KBM-7 (cell line): ENCODE results near the gene IQCE.
"Not testable (repeated sequence)": the region's sequence is repeated elsewhere in the genome, so short reads cannot be mapped to it uniquely, and the experiment has no call there.

Experiments
- DNase-seq: peaks from one replicate; pipeline ENCODE4 v3.0.0-alpha.2; 2015
- in situ Hi-C: fragments of 300-500 bp; cut with MboI; formaldehyde crosslinking; loops from 2 replicates; pipeline ENCODE4 v1.14.3; 2020; ENCODE audit warnings: low sequenced_read_pairs, low pct_unique_long_range_greater_than_20kb, mixed read lengths

Gene IQCE

DNA sequence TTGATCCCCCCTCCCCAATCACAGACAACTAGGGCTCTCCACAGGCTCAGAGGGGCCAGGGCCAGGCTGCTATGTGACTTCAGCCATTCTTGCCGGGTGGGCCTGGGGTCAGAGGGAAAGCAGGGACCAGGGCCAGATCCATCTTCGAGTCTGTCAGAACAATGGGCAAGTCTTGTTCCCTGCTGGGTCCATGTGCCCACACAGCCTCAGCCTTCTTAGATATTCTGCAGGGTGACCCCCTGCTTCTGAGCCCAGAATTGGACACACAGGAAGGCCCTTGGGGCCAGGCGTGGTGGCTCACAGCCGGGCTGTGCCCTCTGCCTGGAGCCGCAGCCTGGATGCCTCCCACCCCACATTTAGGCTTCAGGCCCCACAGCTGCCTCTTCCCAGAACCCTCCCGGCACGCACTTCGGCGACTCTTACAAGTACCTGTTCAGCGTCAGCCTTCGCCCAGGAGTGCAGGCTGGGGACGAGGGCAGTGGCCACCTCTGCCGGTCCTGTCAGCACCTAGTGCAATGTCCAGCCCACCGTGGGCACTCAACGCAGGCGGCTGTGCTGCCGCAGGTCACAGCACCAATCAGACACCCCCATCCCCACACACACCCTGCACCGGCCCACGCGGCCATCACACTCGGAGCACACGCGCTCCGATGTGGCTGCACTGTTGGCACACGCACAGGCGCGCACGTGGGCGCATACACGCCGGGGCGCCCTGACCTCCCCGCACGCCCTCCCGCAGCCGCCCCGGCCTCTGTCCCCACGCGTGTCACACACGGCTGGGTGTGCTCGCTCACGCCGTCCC is 27.6 kb upstream of the IQCE start:
- in situ Hi-C loops, DNase-seq: not testable (repeated sequence)

DNA sequence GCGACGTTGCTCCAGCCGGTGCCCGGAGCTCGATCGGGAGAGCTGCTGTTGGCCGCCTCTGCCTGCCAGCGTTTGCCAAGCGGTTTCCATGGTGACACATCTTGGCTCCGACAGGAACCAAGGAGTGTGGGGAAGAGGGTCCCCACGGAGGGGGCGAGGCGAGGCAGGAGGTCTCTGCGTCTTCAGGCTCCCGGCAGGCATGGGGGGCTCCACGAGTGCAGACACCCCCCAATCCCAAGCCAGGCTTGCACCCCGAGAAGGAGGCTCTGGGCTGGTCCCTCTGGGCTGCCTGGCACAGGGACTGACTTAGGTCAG is 27.0 kb upstream of the IQCE start:
- DNase-seq, in situ Hi-C loops: not testable (repeated sequence)

DNA sequence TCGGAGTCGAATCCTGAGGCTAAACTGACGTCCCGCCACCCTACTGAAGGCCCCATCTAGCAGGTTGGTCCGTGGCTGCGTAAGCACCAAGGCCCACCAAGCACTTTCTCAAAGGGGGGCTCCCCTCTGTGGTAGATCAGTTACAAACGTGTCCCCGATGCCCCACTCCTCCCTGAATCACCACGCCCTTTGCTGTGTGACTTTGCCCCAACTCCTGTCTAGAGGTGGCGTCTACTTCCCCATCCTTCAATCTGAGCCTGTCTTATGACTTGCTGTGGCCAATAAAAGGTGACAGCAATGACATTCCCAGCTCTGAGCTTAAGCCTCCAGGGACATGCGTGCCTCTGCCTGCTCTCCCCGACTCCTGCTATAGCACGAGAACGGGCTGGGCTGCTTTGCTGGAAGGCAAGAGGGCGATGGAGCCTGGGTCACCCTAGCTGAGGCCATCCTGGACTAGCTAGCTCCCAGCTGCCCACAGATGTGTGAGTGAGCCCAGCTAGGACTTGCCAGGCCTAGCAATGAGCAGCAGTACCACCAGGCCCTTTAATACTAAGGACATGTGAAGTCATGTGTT is 26.5 kb upstream of the IQCE start:
- in situ Hi-C loops, DNase-seq: not testable (repeated sequence)

DNA sequence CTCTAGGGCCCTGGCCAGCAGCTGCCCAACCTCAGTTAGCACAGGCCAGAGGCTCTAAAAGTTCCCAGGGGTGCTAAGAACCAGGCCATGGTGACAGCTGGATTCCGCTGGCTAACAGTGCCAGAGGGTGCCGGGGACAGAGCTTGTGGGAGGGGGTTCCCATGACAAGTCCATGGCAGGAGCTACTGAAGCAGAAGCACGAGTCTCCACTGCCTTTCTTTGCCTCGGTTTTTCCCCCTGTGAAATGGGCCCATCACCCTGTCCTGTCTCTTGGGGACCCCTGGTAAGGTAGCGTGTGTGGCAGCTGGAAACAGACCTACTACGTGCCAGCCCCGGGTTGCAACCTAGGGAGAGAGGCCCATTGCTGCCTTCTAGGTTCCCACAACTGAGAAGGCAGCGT is 26.0 kb upstream of the IQCE start:
- DNase-seq, in situ Hi-C loops: not testable (repeated sequence)

DNA sequence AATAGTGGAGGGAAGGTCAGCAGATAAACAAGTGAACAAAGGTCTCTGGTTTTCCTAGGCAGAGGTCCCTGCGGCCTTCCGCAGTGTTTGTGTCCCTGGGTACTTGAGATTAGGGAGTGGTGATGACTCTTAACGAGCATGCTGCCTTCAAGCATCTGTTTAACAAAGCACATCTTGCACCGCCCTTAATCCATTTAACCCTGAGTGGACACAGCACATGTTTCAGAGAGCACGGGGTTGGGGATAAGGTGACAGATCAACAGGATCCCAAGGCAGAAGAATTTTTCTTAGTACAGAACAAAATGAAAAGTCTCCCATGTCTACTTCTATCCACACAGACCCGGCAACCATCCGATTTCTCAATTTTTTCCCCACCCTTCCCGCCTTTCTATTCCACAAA is 25.2 kb upstream of the IQCE start:
- DNase-seq, in situ Hi-C loops: not testable (repeated sequence)

DNA sequence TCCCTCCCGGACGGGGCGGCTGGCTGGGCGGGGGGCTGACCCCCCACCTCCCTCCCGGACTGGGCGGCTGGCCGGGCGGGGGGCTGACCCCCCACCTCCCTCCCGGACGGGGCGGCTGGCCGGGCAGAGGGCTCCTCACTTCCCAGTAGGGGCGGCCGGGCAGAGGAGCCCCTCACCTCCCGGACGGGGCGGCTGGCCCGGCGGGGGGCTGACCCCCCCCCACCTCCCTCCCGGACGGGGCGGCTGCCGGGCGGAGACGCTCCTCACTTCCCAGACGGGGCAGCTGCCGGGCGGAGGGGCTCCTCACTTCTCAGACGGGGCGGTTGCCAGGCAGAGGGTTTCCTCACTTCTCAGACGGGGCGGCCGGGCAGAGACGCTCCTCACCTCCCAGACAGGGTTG is 24.6 kb upstream of the IQCE start:
- in situ Hi-C loops, DNase-seq: not testable (repeated sequence)

DNA sequence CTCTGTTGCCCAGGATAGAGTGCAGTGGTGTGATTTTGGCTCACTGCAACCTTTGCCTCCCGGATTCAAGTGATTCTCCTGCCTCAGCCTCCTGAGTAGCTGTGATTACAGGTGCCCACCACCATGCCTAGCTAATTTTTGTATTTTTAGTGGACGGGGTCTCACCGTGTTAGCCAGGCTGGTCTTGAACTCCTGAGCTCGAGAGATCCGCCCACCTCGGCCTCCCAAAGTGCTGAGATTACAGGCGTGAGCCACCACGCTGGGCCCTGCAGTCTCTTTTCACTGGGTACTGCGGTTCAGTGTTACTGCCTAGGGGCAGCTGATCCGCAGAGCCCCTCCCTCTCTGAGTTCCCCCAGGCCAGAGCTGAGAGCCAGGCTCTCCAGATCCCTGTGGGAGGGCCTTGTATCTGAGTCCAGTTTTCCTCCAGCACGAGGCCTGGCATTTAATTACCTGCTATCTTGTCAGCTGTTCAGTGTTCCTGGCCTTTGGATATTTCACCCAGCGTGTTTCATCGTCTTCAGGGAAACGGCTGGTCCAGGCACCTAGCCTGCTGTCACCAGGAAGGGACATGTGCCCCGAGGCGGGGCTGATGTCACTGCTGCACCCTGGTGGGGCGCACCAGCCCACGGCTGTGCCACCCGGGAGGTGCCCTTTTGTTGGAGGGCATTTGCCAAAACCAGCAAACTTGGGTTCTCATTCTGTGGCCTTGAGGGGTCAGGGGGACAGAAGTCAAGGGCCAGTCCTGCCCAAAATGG is 22.7 kb upstream of the IQCE start:
- in situ Hi-C loops, DNase-seq: not testable (repeated sequence)

DNA sequence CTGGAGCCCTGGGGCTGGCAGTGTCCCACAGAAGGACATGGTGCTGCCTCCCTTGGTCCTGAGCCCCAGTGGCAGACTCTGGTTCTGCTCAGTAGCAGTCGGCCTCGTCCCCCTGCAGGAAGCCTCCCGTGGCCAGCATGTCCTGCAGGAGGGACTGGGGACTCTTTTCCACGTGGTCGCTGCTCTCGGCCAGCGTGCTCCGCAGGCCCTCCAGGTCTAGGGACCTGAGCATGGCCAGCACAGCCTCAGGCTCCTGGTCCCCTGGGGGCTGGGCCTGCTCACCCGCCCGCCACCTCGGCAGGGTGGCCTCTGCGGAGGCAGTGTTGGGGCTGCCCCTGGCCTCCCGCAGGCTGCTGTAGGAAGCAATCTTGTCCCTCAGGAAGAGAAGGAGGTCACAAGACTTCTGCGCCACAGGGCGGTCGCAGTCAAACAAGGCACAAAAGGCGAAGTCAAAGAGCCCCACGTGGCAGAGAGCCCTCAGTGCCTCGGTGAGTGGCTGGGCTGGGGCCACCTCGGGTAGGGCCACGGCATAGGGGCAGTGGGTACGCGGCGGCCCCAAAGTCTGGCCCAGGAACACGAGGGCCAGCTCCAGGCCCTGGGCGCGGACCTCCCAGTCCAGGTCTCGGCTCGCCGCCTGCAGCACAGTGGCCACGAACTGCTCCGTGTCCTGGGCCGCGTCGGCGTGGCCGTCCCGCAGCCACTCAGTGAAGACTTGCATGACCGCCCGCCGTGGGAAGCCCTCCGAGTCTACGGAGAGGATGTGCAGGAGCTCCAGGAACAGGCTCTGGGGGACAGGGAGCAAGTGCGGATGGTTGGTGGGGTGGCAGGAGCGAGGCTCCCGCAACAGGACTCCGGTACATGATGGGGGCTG is 20.6 kb upstream of the IQCE start:
- DNase-seq: no peak
- in situ Hi-C loops: no loop called here

DNA sequence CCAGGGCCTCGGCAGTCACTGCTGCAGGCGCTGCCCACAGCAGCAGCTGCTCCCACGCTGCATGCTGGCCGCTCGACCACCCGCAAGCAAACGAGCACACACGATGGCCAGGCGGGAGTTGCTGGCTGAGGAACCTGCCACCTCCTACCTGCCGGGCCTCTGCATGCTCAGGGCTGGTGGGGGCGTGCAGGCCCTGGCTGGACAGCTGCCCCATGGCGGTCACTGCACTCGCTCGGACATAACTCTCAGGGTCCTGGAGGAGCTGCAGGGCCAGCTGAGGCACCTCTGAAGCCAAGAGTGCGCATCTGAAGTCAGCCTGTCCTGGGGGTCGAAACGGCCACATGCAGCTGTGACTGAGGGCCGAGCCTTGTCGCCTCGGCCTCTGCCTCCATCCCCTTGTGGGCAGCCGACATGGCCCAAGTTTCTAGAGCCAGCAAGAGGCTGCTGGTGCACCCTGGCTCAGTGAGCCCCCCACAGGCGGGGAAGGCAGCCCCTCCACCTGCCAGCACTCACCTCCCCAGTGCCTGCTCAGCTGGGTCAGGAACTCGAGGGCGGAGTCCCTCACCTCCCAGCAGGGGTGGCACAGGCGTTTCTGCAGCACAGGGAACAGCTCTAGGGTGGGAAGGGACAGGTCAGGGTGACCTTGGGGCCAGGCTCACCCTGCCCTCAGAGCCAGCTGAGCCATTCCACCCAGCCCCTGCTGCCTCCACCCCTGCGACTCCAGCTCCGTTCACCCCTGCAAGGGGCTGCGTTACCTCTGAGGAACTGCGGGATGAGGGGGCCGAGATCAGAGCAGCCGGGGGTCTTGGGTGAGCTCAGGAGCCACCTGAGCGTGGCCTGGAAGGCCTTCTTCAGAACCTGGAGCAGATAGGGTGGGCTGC is 19.5 kb upstream of the IQCE start:
- in situ Hi-C loops: no loop called here
- no peak for DNase-seq

DNA sequence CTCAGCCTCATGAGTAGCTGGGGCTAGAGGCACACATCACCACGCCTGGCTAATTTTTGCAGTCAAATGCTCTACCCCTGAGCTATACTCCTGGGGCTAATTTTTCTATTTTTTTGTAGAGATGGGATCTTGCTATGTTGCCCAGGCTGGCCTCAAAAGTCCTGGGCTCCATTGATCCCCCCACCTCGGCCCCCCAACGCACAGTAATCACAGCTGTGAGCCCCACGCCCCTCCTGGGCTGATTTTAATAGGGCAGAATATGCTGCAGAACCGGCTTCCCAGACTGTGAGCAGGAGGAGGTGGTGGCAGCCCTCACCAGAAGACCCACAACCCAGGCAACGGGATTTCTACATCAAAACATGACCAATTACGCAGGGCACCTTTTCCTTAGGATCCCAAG is 18.6 kb upstream of the IQCE start:
- DNase-seq: no peak
- in situ Hi-C loops: no loop called here

DNA sequence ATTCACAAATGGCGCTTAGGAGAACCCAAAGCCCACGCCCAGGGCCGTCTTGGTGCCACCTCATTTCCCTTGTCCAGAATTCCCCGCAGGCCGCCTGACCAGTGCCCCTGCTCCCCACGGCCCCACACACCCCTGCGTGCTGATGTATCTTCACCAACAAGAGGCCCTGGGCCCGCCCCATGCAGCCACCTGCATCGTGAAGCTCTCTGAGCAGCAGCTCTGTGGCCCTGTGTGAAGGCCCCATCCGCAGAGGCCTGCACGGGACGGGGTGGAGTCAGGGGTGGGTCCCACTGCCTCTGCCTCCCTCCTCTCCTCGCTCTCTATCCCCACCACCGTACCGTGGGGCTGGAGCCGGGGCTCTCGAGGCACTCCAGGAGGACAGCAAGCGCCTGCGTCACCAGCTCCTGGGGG is 18.1 kb upstream of the IQCE start:
- no peak for DNase-seq
- in situ Hi-C loops: no loop called here

DNA sequence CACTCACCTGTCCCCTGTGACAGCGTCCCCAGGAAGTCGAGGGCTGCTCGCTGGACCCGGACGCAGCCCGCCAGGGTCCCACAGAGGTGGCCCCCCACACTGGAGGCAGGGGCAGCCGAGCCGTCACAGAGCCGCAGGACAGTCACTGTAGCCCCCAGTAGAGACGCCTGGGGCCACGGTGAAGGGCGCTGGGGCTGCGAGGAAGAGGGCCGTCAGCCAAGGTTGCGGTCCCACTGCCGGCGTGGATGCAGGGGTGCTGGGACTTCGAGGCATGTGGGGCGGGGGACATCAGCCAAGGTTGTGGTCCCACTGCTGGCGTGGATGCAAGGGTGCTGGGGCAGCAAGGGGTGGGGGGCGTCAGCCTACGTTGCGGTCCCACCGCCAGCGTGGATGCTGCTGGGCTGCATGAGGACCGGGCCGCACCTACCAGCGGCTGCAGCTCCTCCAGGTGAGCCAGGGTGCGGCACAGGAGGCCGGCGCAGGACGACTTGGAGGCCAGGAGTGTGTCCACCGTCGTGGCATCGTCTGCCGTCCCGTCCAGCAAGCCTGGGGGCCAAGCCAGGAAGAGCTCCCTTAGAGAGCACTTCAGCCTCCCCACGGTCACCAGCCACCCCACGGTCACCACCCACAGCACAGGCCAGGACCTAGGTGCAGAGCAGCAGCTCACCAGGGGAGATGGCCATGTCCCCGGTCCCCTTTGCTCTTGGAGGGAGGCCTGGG is 17.3 kb upstream of the IQCE start:
- in situ Hi-C loops: no loop called here
- DNase-seq: no peak

DNA sequence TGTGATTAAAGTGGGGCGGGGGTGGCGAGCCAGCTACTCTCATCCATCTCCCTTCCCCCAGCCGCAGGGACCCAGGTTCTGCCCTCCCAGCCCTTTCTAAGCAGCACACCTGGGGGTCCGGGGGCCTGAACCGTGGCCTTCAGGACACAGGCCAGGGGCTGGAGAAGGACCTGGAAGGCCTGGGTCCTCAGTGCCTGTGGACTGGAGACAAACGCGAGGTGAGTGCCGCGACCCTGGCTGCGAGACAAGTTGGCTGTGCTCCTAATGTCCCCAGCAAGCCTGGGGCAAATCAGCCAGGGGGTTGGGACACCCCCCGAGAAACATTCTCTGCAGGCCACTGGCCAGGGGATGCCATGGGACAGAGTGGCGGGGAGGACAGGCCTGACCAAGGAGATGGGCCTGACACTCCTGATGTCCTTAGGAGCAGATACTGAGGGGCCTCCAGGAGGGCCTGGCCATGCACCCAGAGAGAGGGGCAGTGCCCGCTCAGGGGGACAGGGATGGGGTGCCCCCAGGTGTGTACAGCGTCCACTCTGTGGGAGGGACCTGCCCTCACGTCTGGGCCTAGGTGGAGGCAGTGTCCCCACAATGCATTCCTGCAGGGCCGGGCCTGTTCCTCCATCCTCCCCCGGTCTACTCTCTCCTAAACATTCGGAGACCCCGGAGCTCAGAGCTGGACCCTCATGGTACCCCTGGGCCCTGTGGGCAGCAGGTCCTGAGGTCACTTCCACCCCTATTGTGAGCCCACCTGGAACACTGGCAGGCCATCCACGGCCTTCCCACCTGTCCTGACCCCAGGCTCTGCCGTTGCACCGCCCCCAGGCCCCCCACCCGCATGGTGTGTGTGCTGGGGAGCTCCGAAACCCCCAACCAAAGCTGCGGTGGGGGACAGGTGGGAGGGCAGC is 16.5 kb upstream of the IQCE start:
- in situ Hi-C loops: no loop called here

DNA sequence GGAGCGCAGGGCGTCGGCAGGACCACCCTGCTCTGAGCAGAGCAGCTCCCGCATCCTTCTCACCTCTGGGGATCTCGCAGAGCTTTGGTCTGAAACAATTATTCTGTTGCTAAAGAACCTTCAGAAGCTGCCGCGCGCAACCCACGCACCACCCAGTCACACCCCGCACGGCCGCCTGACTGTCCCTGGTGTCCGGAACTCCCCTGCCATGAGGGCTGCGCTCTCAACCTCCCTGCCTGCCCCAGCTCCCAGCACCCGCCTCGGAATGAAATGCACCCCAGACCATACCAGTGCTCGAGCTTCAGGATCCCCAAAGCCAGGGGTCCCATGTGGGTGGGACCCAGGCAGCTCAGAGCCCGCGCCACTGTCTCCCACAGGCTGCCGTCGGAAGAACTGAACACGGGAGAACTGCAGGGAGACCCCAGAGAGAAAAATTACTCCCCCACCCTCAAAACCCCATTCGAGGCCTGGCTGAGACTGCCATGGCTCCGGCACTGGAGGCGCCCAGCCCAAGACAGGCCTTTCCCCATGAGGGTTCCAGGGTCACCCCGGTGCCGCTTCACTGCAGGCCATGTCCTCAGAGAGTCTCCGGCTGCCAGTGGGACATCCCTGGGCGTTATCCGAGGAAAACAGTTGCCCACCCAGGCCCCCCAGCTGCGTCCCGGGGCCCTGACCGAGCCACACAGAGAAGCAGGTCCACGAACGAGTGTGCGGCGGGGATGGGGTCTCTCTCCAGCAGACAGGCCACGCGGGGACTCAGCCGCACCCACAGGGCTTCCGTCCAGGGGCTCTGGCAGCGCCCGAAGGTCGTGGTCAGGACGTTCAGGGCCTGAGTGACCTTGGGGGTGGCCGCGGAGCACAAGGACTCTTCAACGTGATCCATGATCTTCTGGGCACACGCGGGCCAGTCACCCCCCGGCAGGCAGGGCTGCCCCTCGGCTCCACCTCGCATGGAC is 15.6 kb upstream of the IQCE start:
- in situ Hi-C loops: no loop called here
- no peak for DNase-seq

More for the DNA sequence above, 16.5 kb upstream of the IQCE start:
- DNase-seq: no peak

DNA sequence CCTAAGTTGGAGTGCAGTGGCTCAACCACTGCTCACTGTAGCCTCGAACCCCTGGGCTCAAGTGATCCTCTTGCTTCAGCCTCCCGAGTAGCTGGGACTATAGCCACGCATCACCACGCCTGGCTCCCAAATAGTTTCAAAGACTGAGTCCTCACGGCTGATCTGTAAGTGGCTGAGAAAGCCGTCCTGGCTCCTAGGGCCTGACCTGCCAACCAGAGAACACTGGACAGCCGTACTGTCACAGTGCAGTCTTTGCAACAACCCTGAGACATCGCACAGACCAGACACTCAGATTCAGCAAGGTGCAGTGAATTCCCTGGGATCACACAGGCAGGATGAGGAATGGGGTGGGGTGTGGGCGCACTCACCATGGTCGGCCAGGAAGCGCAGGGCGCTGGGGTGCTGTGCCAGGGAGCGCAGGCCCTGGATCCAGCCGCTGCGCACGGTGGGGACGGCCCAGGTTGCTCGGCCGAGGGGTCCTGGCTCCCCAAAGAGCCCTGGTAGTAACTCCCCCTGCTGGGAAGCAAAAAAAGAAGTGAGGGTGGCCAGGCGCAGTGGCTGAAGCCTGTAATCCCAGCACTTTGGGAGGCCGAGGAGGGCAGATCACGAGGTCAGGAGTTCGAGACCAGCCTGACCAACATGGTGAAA is 14.1 kb upstream of the IQCE start:
- no peak for DNase-seq
- in situ Hi-C loops: no loop called here
